GM19438 (cell line): ENCODE results near the gene PSMB1.
"Not testable (repeated sequence)": the region's sequence is repeated elsewhere in the genome, so short reads cannot be mapped to it uniquely, and the experiment has no call there.

ENCODE experiments used
- ATAC-seq: cut with Tn5 transposase; IDR thresholded peaks from one replicate; pipeline ENCODE4 v1.9.1; 2021; ENCODE audit warnings: low read depth; ENCODE audit not compliant: unreplicated experiment

Gene PSMB1

GRCh38 chr6:170504479-170504878, 48.6 kb downstream of the PSMB1 start:
- ATAC-seq, result no peak

GRCh38 chr6:170503414-170503761, 49.7 kb downstream of the PSMB1 start:
- ATAC-seq, result no peak

GRCh38 chr6:170502733-170503413, 50.2 kb downstream of the PSMB1 start:
- ATAC-seq, result not testable (repeated sequence)

- ATAC-seq, result not testable (repeated sequence)
These were observed 50.8 kb downstream of the PSMB1 start for GRCh38 chr6:170502268-170502667.

DNA sequence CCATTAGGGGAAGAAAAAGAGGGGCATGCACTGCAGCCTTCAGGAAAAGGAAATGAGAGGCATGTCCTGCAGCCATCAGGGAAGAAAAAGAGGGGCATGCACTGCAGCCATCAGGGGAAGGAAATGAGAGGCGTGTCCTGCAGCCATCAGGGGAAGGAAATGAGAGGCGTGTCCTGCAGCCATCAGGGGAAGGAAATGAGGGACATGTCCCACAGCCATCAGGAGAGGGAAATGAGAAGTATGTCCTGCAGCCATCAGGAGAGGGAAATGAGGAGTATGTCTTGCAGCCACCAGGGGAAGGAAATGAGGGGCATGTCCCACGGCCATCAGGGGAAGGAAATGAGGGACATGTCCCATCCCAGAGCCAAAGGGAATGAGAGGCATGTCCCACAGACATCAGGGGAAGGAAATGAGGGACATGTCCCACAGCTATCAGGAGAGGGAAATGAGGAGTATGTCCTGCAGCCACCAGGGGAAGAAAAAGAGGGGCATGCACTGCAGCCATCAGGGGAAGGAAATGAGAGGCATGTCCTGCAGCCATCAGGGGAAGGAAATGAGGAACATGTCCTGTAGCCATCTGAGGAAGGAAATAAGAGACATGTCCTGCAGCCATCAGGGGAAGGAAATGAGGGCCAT, 52.0 kb downstream of the PSMB1 start:
- no peak for ATAC-seq

- no peak for ATAC-seq
These were observed 55.2 kb downstream of the PSMB1 start for GRCh38 chr6:170497841-170498301.

- no peak for ATAC-seq
These were observed 59.8 kb downstream of the PSMB1 start for GRCh38 chr6:170493354-170493753.

DNA sequence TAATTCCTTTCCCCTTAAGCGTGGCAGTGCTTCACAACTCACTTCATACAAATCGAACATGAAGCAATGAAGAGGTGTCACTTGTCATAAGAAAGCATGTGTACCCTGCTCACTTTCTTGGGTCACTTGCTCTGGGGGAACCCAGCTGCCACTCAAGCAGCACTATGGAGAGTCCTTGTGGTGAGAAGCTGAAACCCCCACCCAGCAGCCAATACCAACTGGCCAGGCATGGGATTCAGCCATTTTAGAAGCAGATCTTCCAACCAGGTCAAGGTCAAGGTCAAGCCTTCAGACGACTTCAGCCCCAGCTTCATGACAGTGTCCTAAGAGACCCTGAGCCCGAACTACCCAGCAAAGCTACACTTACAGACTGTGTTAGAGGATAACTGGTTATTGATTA, 62.8 kb downstream of the PSMB1 start:
- ATAC-seq, result no peak

DNA sequence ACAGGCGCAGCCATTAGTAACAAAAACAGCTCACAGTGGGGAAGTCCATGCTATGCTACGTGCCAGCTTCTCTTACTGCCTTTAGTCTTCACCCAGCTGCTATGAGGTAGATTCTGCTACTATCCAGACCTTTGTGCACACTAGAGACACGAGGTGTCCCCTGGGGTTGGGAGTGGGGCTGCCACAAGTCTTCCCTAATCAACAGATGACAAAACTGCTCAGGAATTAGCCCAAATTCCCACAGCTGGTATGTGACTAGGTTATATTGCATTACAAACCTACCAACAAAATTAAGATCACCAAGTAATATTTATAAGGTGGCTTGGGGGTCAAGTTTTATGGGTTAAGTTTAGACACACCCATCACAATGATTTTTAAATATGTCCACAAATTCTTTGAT, 63.3 kb downstream of the PSMB1 start:
- no peak for ATAC-seq

DNA sequence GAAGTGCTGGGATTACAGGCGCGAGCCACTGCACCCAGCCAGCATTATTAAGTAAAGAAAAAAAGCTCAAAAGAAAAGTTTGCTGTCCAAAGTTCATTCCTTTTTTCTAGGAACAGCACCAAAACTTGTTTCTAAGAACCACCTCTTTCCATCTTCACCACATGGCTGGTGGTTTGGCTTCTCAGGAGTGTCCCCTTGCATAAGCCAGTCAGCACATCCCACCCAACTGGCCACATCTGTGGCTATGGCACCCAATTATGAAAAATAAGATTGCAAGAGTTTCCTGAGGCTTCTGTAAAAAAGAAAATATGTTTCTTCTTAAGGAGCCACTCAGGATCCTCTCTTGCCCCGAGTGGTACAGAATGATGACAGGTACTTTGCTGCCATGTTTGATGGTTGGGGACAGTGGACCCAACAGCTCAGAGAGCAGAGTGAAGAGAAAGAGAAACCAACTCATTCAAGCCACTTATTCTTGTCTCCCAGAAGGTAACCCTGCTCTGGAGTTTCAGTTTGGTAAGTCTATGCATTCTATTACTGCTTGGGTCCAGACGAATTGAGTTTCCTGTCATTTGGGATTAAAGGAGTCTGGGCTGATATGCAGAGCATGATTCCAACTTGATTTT, 65.3 kb downstream of the PSMB1 start:
- ATAC-seq, result no peak

- ATAC-seq, result no peak
These were observed 67.9 kb downstream of the PSMB1 start for GRCh38 chr6:170485159-170485558.
